GM12892 (cell line): Measurements from ENCODE around the gene BTRC.
"Not testable (repeated sequence)": the region's sequence is repeated elsewhere in the genome, so short reads cannot be mapped to it uniquely, and the experiment has no call there.

Experiments
- POLR2A ChIP-seq: IDR thresholded peaks from 2 replicates; pipeline ENCODE4 v1.6.1; 2011; ENCODE audit warnings: low read depth, low read length, control low read depth
- POLR2AphosphoS5 ChIP-seq: IDR thresholded peaks from 2 replicates; pipeline ENCODE4 v1.6.1; 2011; ENCODE audit warnings: low read depth, low read length, control low read depth

DNA sequence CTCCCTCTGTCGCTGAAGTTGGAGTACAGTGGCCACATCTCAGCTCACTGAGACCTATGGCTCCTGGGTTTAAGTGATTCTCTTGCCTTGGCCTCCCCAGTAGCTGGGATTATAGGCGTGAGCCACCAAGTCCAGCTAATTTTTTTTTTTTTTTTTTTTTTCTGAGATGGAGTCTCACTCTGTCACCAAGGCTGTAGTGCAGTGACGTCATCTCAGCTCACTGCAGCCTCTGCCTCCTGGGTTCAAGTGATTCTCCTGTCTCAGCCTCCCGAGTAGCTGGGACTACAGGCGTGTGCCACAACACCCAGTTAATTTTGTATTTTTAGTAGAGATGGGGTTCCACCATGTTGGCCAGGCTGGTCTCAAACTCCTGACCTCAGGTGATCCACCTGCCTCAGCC, 19.7 kb upstream of the BTRC start:
- TF ChIP-seq POLR2AphosphoS5, POLR2A: not testable (repeated sequence)
